Subcutaneous abdominal adipose tissue (tissue), 5 donors: ENCODE data around the gene SV2A.
"Not testable (repeated sequence)": the region's sequence is repeated elsewhere in the genome, so short reads cannot be mapped to it uniquely, and the experiment has no call there.

Experiments
- H3K27ac ChIP-seq: one replicate; pipeline ENCODE4 v1.7.0; 2013; ENCODE audit warnings: low read depth, mild to moderate bottlenecking, inconsistent platforms, low read length, moderate library complexity
- H3K27me3 ChIP-seq, 5 donors: one replicate each; pipeline ENCODE4 v1.7.0; 2013; ENCODE audit warnings: low read length in 5 of 5, inconsistent platforms in 1 of 5; ENCODE audit not compliant: control insufficient read depth in 5 of 5, insufficient read depth in 4 of 5
- H3K36me3 ChIP-seq, 5 donors: one replicate each; pipeline ENCODE4 v1.7.0; 2013; ENCODE audit warnings: low read length in 5 of 5; ENCODE audit not compliant: control insufficient read depth in 5 of 5, insufficient read depth in 5 of 5
- H3K4me1 ChIP-seq, 5 donors: one replicate each; pipeline ENCODE4 v1.7.0; 2013; ENCODE audit warnings: low read length in 5 of 5, mild to moderate bottlenecking in 3 of 5, moderate library complexity in 1 of 5; ENCODE audit not compliant: control insufficient read depth in 5 of 5, insufficient read depth in 5 of 5
- H3K4me3 ChIP-seq, 5 donors: one replicate each; pipeline ENCODE4 v1.7.0; 2013; ENCODE audit warnings: low read length in 5 of 5, low read depth in 1 of 5
- H3K9ac ChIP-seq, 5 donors: one replicate each; pipeline ENCODE4 v1.7.0; 2013; ENCODE audit warnings: low read length in 5 of 5, mild to moderate bottlenecking in 4 of 5, moderate library complexity in 3 of 5
- H3K9me3 ChIP-seq, 5 donors: one replicate each; pipeline ENCODE4 v1.7.0; 2013; ENCODE audit warnings: low read length in 5 of 5; ENCODE audit not compliant: control insufficient read depth in 5 of 5
- donor health status: healthy.
- donor health status: healthy.
- donor health status: healthy.
- donor health status: healthy.
- donor health status: healthy.

The SV2A gene

DNA sequence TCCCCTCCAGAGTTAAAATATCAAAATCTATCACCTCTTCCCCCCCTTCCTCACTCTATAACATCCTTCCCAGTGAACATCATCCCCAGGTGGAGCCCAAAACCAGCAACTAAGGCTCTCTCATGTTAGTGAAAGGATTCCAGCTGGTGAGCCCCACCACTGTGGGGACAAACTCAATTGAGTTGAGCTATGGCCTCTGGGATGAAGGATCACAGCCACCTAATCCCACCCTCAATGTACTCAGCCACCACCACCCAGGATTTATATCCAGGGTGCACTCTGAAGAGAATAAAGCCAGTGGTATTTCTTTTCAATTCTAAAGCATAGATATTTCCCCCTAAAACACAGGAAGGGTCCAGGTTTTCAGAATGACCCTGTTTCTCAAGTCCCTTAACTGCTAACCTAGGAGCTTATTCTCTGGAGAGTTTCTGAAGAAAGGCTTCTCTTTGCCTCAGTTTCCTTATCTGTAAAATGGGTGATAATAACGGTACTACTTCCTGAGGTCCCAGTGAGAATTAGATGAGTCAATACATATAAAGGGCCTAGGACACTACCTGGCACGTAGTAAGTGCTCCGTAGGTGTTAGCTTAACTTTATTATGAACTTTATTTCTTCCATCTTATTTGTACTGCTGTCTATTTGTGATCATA lies 33.9 kb downstream of the SV2A start:
- Histone ChIP-seq H3K9me3 (no peaks in the 10 kb centered on the region), H3K27me3 (no peaks in the 10 kb centered on the region), H3K4me3 (no peak overlapping the region), H3K36me3 (no peaks in the 10 kb centered on the region), H3K4me1 (peaks cover 0 to 37% (median 28%) of the 10 kb centered on the region in 5 donors), H3K27ac (no peak overlapping the region), H3K9ac (no peak overlapping the region)

DNA sequence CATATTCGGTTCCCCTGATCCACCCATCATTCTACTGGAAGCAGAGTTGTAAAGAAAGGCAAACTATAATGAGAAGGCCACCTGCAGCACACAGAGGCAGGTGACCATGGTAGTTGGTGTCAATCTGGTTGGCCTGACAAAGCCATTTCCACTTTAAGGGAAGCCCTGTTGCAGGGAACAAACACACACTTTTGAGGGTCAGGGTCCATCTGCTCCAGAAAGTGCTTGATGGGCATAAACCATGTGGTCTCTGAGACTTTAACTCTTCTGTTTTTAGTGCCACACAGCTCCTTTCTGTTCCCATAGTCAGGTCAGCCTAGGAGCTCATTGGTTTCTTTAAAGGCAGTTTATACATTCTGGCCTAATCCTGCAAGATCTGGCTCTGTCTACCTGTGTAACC lies 35.8 kb downstream of the SV2A start:
- Histone ChIP-seq H3K9me3 (no peaks in the 10 kb centered on the region), H3K4me3 (no peak overlapping the region), H3K27me3 (no peaks in the 10 kb centered on the region), H3K4me1 (peaks cover 0 to 29% (median 18%) of the 10 kb centered on the region in 5 donors), H3K36me3 (no peaks in the 10 kb centered on the region), H3K9ac (no peak overlapping the region), H3K27ac (no peak overlapping the region)

DNA sequence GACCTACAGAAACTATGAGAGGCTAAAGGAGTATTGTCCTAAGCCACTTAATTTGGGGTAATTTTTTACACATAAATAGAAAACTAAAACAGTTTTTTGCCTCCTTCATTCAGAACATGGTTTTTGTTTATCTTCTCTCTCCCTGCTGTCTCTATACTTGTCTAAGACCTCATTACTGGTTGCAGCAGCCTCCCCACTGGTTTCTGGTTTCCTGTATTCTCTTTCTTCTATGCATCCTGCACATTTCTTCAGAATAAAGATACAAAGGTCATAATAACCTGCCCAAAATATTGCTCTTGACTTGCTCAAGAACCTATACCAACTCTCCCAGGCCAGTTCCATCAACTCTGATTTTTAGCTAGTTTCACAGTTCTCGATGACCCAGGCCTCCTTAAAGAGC lies 38.1 kb downstream of the SV2A start:
- Histone ChIP-seq H3K4me1 (peaks cover 0 to 9% (median 7%) of the 10 kb centered on the region in 5 donors), H3K4me3 (no peak overlapping the region), H3K27ac (no peak overlapping the region)

DNA sequence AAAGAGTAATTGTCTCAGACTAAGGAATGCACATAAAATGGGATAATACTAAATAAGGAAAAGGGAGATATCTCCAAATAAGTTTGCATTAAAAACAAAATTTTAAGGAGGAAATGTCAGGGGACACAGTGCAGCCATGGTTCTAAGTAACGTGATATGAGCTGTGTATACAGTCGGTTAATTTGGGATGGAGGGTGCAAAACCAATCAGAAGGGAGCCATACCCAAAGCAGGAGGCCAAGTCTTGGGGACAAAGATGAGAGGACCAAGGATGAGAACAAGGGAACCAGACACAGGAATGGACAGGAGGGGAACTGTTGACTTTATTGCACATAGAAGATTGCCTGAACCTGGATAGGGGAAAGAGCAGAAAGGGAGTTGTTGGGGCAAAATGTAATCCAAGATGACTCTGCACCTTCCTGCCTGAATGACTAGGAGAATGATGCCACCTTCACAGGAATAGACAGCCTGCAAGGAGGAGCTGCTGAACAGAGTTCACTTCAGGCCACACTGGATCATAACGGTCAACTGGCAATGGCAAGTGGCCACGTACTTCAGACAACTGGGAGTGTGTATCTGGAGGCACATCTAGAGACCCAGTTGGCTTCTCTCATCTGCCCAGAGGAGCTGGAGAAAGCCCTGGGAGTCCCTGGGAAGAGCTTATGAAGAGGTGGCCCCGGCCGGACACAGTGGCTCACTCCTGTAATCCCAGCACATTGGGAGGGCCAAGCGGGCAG lies 40.3 kb downstream of the SV2A start:
- Histone ChIP-seq H3K9ac (no peak overlapping the region), H3K9me3 (no peaks in the 10 kb centered on the region), H3K36me3 (no peaks in the 10 kb centered on the region), H3K4me1 (peaks cover 0 to 3% (median 0%) of the 10 kb centered on the region in 5 donors), H3K27ac (no peak overlapping the region), H3K27me3 (no peaks in the 10 kb centered on the region), H3K4me3 (no peak overlapping the region)

More for the DNA sequence above, 38.1 kb downstream of the SV2A start:
- H3K27me3 ChIP-seq: no peaks in the 10 kb centered on the region
- H3K9ac ChIP-seq: no peak overlapping the region
- no peaks in the 10 kb centered on the region for H3K36me3 ChIP-seq
- no peaks in the 10 kb centered on the region for H3K9me3 ChIP-seq

DNA sequence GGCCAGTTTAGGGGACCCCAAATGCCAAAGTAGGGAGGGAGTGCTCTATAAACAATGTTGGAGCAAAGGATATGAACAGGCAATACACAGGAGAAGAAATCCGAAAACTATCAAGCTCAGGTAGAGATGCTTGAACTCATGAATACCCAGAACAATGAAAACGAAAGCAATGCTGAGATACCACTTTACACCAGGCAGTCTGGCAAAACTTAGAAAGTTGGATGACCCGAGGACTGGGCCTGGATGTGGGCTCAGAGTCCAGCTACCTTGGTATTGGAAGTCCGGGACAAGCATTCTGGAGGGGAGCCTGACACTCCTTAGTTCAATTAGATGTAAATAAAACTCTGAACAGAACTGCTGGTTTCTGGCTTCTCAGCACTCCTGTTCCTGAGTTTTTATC lies 44.6 kb downstream of the SV2A start:
- H3K9ac ChIP-seq, H3K9me3 ChIP-seq, H3K4me1 ChIP-seq, H3K4me3 ChIP-seq, H3K36me3 ChIP-seq, H3K27me3 ChIP-seq, H3K27ac ChIP-seq: not testable (repeated sequence)

DNA sequence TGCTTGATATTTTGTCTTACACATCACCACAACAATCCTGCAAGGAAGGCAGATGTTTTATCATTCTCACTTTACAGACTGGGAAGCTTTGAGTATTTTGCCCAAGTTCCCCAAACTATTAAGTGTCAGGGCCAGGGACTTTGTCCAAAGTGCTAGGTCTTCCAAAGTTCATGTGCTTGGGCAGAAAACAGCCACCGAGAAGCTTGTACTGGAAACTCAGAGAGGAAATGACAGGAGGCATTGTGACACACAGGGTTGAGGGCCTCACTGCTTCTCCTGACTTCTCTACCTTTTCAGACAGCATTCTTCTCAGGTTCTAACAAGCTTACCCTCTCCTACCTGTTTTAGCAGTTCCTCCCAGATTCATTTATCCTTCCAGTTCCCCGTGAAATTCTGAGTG lies 50.8 kb downstream of the SV2A start:
- not testable (repeated sequence) for H3K4me3 ChIP-seq, H3K27ac ChIP-seq, H3K4me1 ChIP-seq, H3K9me3 ChIP-seq, H3K9ac ChIP-seq, H3K36me3 ChIP-seq, H3K27me3 ChIP-seq

DNA sequence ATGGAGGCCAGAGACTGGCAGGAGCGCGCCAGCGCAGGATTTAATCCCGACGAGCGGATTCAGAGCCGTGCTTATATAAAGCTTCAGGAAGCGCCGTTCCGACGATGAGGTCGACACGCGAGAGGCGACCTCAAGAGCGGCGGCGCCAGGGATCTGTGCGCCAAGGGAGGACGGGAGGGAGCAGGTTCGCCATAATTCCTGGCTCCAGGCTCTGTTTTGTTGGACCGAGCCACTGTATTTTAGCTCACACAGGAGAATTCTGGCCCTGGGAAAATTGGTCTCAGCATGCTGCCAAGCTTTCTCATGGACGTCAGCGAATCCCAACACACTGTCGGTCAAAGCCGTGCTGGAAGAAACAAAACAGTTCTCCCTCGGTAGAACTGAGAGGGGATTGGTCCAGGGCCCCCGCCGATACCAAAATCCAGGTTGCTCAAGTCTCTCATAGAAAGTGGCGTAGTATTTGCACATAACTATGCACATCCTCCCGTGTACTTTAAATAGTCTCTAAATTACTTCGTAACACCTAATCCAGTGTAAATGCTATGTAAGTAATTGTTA lies 56.1 kb downstream of the SV2A start:
- not testable (repeated sequence) for H3K4me1 ChIP-seq, H3K27ac ChIP-seq, H3K27me3 ChIP-seq, H3K4me3 ChIP-seq, H3K9me3 ChIP-seq, H3K36me3 ChIP-seq, H3K9ac ChIP-seq

DNA sequence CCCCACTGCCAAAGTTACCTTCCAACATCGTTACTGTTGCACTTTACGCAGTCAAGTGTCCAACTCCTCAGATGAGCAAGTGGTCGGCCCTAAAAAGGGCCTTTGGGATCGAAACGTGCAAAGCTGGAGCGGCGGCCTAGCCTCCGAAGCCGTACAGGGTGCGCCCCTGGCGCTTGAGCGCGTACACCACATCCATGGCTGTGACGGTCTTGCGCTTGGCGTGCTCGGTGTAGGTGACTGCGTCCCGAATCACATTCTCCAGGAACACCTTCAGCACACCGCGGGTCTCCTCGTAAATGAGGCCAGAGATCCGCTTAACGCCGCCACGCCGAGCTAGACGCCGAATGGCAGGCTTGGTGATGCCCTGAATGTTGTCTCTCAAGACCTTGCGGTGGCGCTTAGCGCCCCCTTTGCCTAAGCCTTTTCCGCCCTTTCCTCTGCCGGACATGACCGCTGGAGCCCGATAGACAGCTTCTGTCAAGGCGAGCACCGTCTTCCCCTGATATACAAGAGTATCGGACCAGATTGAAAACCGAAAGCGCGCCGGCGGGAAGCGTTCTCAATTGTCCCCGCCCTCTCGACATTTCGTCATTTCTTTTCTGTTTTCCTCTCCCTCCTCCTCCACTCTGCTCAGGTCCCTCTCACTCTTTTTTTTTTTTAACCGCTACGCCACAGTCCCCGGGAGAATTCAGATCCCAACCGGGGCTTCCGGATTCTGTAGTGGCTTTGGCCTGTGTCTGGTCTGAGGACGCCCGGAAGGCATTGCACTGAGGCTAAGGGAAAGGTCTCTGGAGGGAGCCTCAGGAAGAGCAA lies 56.8 kb downstream of the SV2A start:
- H3K4me1 ChIP-seq, H3K9ac ChIP-seq, H3K4me3 ChIP-seq, H3K9me3 ChIP-seq, H3K36me3 ChIP-seq, H3K27me3 ChIP-seq, H3K27ac ChIP-seq: not testable (repeated sequence)

DNA sequence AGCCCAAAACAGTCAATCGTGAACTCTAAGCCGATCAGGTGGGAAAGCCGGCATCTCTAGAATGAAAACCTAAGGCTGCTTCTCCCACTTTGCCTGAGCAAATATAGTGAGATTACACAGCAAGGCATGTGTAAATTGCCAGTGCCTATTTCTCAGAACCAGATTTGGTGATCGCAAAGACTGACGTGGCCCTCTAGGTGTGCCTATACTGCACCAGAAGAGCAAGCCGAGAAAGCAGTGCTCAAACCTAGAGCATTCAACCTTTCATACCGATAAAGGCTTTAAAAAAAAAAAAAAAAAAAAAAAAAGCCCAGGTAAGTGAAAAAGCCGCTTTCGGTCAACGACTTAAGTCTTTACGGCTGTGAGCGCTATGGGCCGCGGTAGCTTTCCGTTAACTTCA lies 57.4 kb downstream of the SV2A start:
- H3K27me3 ChIP-seq, H3K27ac ChIP-seq, H3K36me3 ChIP-seq, H3K4me3 ChIP-seq, H3K9ac ChIP-seq, H3K9me3 ChIP-seq, H3K4me1 ChIP-seq: not testable (repeated sequence)
